Fibroblast of skin of right biceps (primary cell): ENCODE measurements around the gene SLC30A4.
"Not testable (repeated sequence)": the region's sequence is repeated elsewhere in the genome, so short reads cannot be mapped to it uniquely, and the experiment has no call there.

Experiments
- DNase-seq: peaks from one replicate; pipeline ENCODE4 v3.0.0-alpha.2; 2013

The SLC30A4 gene

GRCh38 chr15:45507143-45507542 is 15.4 kb downstream of the SLC30A4 start:
- not testable (repeated sequence) for DNase-seq

DNA sequence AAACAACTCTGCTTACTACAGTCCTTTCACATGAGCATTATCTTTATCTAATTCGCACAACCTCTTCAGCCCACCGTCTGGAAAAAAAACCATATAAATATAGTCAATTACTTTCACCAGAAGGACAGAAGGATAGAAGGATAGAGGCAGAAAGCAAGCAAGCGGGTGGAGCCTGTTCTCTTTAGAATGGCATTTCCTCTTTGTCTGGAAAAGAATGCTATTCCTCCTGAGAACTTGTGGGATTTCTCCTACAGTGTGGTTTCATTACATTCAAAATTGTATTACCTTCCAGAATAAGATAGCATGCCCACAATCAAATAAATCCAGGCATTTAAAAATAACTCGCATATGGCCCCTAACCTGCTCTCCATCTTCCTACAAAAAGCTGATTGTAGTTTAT is 23.1 kb downstream of the SLC30A4 start:
- DNase-seq: peak; percentile 55

DNA sequence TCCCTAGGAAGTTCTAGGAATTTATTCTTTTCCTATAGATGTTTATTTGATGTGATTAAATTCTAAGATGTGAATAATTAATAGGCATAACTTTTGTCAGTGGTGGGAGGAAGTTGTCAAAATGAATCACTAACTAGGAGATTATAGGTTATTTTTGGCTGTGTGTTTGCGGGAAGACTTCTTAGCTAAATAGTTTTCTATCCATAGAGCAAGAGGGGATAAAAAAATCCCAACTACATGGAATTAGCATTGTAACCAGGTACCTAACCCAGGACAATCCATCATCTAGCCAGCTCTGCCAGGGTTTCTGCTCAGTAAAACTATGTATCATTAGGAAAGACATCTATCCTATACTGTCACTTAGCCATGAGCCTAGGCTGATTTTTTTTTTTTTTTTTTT is 23.9 kb downstream of the SLC30A4 start:
- DNase-seq: peak; percentile 12

GRCh38 chr15:45497261-45497660 is 25.3 kb downstream of the SLC30A4 start:
- DNase-seq: no peak

- DNase-seq: no peak
These were observed 25.9 kb downstream of the SLC30A4 start for GRCh38 chr15:45496658-45497057.

DNA sequence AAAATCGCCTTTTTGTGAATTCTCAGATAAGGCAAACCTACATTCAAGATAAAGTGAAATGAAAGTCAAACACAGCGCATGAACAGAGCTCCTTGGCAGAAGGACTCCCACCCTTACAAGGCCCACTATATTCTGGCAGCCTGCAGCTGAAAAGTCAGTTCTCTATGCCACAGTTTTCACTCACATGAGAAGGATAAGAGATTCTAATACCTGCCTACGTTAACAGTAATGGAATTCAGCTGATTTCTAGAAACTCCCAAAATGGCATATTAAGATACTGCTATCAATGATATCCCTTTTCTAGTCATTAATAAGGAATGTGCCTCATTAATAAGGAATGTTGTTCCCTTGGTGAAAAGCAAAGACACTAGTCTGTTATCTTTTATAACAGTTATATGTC is 27.0 kb downstream of the SLC30A4 start:
- no peak for DNase-seq

- no peak for DNase-seq
These were observed 32.8 kb downstream of the SLC30A4 start for GRCh38 chr15:45489690-45490238.

DNA sequence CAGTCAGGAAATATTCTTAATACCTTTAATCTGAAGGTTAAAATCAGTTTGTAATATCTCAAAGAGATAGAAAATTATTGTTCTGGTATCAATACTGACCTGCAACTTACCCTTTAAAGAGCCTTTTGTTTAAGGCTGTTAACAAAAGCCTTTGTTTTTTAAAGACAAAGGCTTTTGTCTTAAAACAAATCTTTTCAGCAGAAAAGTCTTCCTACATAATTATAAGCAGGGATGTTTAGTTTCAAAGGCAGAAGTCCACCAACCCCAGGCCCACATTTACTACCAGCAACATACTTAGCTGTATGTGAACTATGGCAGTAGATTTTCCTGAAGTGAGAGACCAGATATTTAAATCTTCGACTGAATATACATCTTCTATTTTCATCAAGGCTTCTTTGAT is 36.2 kb downstream of the SLC30A4 start:
- no peak for DNase-seq

DNA sequence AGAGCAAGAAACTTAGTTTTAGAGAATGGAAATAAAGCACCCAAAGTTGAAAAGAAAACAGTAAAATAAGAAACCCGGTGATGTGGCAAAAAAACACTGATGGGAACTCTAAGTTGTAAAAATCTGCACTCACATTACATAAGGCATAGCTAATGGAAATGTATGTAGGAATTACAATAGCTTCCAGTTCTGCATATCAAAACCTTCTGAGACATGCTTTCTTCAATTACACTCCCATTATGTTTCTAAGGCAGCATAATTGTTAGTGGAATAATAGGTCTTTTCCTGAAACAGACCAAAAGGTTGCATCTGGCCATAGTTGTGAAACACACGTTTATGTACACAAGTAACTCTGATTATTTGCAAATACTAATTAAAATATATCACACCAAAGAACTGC is 41.4 kb downstream of the SLC30A4 start:
- no peak for DNase-seq

- DNase-seq: no peak
These were observed 46.1 kb downstream of the SLC30A4 start for GRCh38 chr15:45476410-45476809.

DNA sequence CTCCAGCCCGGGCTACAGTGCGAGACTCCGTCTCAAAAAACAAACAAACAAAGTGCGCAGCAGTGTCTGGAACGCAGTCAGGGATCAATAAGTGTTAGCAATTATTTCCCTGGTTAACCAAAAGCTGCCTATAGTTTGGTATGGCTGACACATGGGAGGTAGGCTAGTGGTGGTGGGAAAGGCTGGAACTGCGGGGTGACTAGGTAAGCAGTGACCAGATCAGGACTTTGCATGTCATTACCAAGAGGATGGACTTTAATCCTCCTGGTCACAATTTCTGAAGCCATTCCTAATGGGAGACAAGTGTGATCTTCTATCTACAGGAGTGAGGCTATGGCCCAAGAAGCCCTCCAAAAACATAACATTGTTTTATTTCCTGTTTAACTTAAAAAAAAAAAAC is 47.8 kb downstream of the SLC30A4 start:
- no peak for DNase-seq

GRCh38 chr15:45473068-45473467 is 49.5 kb downstream of the SLC30A4 start:
- no peak for DNase-seq

DNA sequence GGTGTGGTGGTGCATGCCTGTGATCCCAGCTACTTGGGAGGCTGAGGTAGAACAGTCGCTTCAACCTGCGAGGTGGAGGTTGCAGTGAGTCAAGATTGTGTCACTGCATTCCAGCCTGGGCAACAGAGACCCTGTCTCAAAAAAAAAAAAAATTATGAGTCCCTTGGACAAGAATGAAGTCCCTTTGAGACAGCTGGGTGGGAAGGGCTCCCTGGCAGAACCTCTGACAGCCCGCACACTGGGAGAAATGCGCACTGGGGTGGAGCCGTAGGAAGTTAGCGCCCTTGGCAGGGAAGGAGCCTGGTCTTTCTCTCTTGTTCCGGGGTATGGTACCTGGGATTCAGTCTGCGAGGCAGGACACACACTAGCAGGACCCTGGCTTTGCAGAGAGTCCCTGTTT is 51.4 kb downstream of the SLC30A4 start:
- no peak for DNase-seq

GRCh38 chr15:45469441-45469840 is 53.1 kb downstream of the SLC30A4 start:
- no peak for DNase-seq

- DNase-seq: no peak
These were observed 53.5 kb downstream of the SLC30A4 start for GRCh38 chr15:45469027-45469426.

GRCh38 chr15:45468294-45468693 is 54.3 kb downstream of the SLC30A4 start:
- no peak for DNase-seq

- peak; percentile 44 for DNase-seq
These were observed 63.7 kb downstream of the SLC30A4 start for GRCh38 chr15:45458746-45459403.

GRCh38 chr15:45457641-45458539 is 64.7 kb downstream of the SLC30A4 start:
- peak; percentile 81 for DNase-seq

DNA sequence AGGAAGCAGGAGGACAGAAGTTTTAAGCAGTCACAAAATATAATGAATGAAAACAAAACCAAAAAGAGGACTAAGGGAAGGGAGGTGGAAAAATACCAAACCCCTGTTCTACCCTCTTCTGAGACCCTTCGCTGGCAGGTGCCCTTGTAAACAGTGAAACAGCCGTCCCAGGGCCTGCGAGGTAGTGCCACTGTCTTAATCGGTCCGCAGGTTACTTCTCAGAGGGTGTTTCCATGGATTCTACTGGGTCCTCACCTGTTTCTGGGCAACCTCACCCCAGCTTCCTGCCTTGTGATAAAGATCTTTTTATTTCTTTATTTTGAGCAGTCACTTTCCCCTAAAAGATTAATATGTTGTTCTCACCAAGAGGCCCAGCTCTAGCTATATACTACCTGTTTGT is 65.3 kb downstream of the SLC30A4 start:
- no peak for DNase-seq

DNA sequence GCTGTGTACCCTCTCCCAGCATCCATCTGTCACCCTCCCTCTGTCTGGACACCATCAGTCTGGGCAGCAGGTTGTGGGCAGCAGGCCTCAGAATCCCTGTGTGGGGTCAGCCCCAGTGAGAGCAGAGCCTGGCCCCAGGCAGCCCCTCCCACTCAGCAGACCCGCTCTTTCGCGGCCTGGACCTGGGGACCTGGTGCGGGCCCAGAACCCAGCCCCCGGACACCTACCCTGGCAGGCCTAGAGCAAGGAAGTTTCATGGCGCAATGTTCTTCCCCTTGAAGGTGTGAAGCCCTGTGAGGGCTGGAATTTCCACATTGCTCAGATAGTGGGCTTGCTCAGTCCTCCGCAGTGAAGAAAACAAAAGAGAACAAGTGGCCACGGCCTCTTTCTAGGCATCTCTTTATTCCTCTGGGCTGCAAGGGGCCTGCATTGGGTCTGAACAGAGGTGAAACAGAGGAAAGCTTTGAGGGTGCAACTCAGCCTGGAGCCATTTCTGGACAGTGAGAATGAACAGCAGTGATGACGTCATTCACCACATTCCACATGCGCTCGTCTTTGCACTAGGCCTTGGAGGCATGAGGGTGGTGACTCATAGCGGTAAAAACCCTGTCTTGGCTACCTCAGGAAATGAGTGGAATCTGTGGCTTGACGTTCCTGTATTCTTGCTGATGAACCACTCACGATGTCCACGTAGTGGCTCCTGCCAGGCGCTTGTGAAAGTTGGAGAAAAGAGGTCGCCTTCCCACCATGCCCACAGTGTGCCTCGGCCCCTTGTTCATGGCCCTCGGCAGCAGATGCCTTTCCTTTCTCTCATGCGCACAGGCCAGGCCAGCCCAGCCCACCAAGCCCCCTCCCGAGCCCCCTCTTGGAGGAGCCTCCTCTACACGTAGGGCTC is 66.1 kb downstream of the SLC30A4 start:
- DNase-seq: peak; percentile 100

GRCh38 chr15:45454814-45455213 is 67.7 kb downstream of the SLC30A4 start:
- peak; percentile 97 for DNase-seq

DNA sequence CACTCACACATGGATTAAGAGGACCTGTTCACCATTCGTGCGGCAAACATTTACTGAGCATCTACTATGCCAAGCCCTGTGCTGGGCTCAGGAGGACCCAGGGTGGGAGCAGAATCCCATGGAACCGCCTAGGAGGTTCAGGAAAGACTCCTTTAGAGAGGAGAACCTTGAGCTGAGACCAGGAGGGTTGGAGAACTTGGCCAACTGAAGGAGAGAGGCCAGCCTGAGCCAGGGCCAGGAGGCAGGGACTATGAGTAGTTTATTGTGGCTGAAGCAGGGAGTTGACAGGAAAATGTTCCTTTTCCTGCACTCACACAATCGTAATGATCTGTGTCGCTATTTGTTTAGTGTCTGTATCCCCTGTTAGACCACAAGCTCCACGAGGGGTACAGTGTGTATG is 71.3 kb downstream of the SLC30A4 start:
- no peak for DNase-seq
